Astrocyte (in vitro differentiated cells and primary cell): Measurements from ENCODE around the gene KIRREL3.

ENCODE experiments used
- CTCF ChIP-seq: IDR thresholded peaks from 2 replicates; pipeline ENCODE4 v1.5.1; 2011; ENCODE audit warnings: low read depth, mild to moderate bottlenecking, inconsistent platforms, low read length, moderate library complexity; ENCODE audit not compliant: insufficient read depth
- EZH2 ChIP-seq: IDR thresholded peaks from 2 replicates; pipeline ENCODE4 v1.6.1; 2012; ENCODE audit warnings: mild to moderate bottlenecking, low read length, inconsistent platforms; ENCODE audit not compliant: insufficient read depth

GRCh38 chr11:126400479-126400878 lies 600.1 kb downstream of the KIRREL3 start:
- TF ChIP-seq CTCF (no peak), EZH2 (no peak)
